ENCODE data around the gene CNKSR1. TPM values are rescaled to one million over a fixed set of nuclear protein-coding genes. Genes with fewer than 3 reads are reported as not detected.

The CNKSR1 gene
- total RNA-seq, 2 experiments from 2014 or later, result 3.0 to 3.2 TPM

DNA sequence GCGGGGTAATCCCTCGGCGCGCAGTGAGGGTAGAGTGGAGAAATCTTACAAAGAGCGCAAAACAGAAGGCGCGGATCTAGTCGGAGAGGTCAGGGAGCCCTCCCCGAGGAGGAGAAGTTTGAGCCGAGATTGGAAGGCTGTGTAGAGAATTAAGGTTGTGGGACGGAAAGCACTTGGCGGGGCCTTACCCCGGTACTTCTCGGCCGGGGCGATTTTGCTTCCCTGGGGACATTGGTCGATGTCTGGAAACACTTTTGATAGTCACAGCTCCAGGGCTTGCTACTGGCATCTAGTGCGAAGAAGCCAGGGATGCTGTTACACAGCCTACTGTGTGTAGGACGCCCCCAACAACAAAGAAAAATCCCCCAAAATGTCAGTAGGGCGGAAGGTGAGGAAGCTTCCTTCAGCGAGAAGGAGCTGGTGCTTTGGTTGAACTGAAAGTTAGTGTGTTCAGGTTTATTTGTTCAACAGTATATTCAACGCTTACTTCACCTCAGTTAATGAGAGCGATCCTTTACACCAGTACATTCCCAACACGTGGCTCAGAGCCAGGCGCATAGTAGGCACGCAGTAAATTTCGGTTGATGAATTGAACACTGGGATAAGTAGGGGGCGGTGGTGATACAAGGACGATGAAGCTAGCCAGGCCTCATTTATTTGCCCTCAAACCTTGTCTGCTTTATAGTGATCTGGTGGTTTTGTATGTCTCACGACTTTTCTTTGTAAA lies 57.5 kb downstream of the CNKSR1 start:
- intact Hi-C loops (cut with DNase I, micrococcal nuclease), result loop anchor here (1.0 to 5.0 kb wide), 15 partner anchors 45 to 458 kb away; partner anchors contain the start of genes PDIK1L (in 2 of the 2), ZNF593 (in 2 of the 2), AUNIP (in 1 of the 2) and C1orf232 (in 1 of the 2)
- Mint-ChIP-seq H3K27me3 (no peaks in the 10 kb centered on the region), H3K36me3 (ENCODE audit: low read depth) (peaks cover 28% of the 10 kb centered on the region), H3K4me1 (peaks cover 32% of the 10 kb centered on the region), H3K9me3 (ENCODE audit: low read depth) (no peaks in the 10 kb centered on the region), H3K27ac (peak overlapping the region; percentile 96), H3K4me3 (peak overlapping the region; percentile 99)
- ChIA-PET POLR2A (interaction anchor here (1.5 kb wide), 1 partner anchor 65 kb away, joined by 13 read pairs; the partner anchor contains the start of gene ZNF593), CTCF (interaction anchor here (0.7 to 4.4 kb wide), 43 partner anchors 8 to 920 kb away, joined by 3 to 35 read pairs (median 4); partner anchors contain the start of genes C1orf232, CD52, DHDDS and SLC9A1)
- no peak for ATAC-seq
- DNase-seq, result peak; percentile 37

DNA sequence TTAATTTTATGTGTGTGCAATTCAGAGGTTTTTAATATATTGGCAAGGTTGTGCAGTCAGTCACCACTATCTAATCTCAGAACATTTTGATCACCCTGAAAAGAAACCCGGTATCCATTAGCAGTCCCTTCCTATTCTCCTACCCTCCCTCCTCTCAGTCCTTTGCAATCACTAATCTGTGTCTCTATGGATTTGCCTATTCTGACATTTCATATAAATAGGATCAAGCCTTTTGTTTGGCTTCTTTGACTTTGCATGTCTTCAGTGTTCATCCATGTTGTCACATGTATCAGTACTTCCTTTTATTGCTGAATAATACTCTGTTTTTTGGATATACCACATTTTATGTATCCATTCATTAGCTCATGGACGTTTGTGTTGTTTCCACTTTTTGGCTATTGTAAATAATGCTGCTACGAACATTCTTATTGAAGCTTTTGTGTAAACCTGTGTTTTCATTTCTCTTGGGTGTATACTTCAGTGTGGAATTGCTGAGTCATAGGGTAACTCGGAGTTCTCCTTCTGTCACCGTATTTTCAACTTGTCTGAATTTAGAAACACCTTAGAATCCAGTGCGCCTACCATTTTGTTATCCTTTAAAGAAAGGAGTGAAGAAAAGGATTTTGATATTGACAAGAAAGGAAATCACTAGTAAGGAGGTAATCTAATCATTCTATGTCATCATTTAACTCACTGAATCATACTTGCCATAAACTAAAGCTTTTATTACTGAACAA lies 60.1 kb downstream of the CNKSR1 start:
- peaks cover 31% of the 10 kb centered on the region for H3K36me3 Mint-ChIP-seq (ENCODE audit: low read depth)
- POLR2A ChIA-PET, result interaction anchor here (0.6 kb wide), 1 partner anchor 418 kb away, joined by 4 read pairs; the partner anchor contains the start of gene MTFR1L
- peaks cover 32% of the 10 kb centered on the region for H3K4me1 Mint-ChIP-seq
- peak overlapping the region; percentile 70 for H3K27ac Mint-ChIP-seq
- H3K4me3 Mint-ChIP-seq, result peak overlapping the region; percentile 16
- no peaks in the 10 kb centered on the region for H3K9me3 Mint-ChIP-seq (ENCODE audit: low read depth)
- CTCF ChIA-PET, result interaction anchor here (0.7 kb wide), 2 partner anchors 68 to 559 kb away, joined by 4 to 5 read pairs; partner anchors contain the start of gene ZNF593
- intact Hi-C loops (cut with DNase I, micrococcal nuclease), result loop anchor here in 1 of 2 experiments (5.0 kb wide), 1 partner anchor 125 kb away; the partner anchor contains the start of gene PDIK1L
- DNase-seq, result no peak
- no peak for ATAC-seq
- H3K27me3 Mint-ChIP-seq, result no peaks in the 10 kb centered on the region

Other genes starting within 250 kb of the CNKSR1 start
- 1 to 10 TPM; 6.6 to 7.9 TPM for gene PAFAH2, start 179.4 kb upstream of the CNKSR1 start, total RNA-seq
- gene EXTL1, start 155.7 kb upstream of the CNKSR1 start, total RNA-seq, result not detected
- not detected for gene SLC30A2, start 131.4 kb upstream of the CNKSR1 start, total RNA-seq
- gene TRIM63, start 109.9 kb upstream of the CNKSR1 start, total RNA-seq, result not detected
- gene PDIK1L, start 65.7 kb upstream of the CNKSR1 start, total RNA-seq, result 10 to 100 TPM; 12.3 to 13.0 TPM
- gene FAM110D, start 18.4 kb upstream of the CNKSR1 start, total RNA-seq, result not detected
- not detected for gene C1orf232, start 8.5 kb upstream of the CNKSR1 start, total RNA-seq
- 10 to 100 TPM; 44.6 to 56.3 TPM for gene ZNF593, start 7.6 kb upstream of the CNKSR1 start, total RNA-seq
- not detected for gene ZNF593OS, start 5.7 kb upstream of the CNKSR1 start, total RNA-seq
- gene CATSPER4, start 13.1 kb downstream of the CNKSR1 start, total RNA-seq, result not detected
- gene CEP85, start 56.7 kb downstream of the CNKSR1 start, total RNA-seq, result 10 to 100 TPM; 31.1 to 31.9 TPM
- gene SH3BGRL3, start 102.6 kb downstream of the CNKSR1 start, total RNA-seq, result 100 to 1,000 TPM; 267 to 381 TPM
- 10 to 100 TPM; 19.4 to 22.2 TPM for gene UBXN11, start 129.1 kb downstream of the CNKSR1 start, total RNA-seq
- gene CD52, start 140.5 kb downstream of the CNKSR1 start, total RNA-seq, result 100 to 1,000 TPM; 216 to 217 TPM
- gene CRYBG2, start 176.6 kb downstream of the CNKSR1 start, total RNA-seq, result 1 to 10 TPM; 1.5 to 1.6 TPM
- not detected for gene ZNF683, start 195.3 kb downstream of the CNKSR1 start, total RNA-seq
- gene LIN28A, start 233.3 kb downstream of the CNKSR1 start, total RNA-seq, result not detected